COLO829 (cell line): ENCODE measurements around the gene CUX1.
A peak's percentile ranks its signal among the peaks of the same experiment; 100 is the strongest.

Experiments used
- DNase-seq: peaks from one replicate; pipeline ENCODE4 v3.0.0; 2012; ENCODE audit warnings: low spot score

CUX1 gene

DNA sequence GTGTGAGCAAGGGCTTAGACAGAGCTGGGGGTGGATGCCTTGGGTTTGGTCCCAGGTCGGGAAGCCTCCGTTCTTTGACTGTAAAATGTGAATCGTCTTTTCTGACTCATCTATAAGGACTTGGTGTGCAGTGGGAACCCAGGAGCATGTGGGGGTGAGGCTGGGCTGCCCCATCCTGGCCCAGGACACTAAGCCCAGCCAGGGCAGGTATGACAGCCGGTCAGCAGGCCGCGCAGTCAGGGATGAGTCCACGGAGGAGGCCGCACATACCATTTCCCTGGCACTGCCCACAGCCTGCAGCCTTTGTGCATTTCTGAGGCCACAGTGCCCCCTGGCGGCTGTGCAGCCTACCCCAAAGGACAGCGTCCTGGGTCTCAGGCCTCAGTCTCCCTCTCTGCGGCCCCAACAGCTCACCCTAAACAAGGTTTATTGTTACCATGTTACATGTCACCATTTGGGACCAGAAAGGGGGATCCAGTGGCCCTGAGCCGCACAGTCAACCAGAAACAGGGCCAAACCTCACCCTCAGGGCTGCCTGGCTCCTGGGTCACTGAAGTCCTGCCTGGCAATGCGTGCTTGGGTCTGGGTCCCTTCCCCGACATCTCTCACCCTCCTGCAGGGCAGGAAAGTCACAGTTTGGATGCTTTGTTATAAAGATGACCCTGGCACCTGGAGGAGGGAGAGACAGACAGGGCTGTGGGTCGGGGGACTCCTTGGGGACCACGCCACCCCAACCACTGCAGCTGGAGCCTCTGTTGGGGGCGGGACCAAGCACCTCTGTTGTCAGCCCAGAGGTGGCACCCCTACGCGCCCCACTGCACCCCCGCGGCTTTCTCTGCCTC is 454.9 kb downstream of the CUX1 start:
- peak; percentile 94 for DNase-seq

- DNase-seq, result no peak
Measured at GRCh38 chr7:102272917-102273748, 455.7 kb downstream of the CUX1 start.

GRCh38 chr7:102273749-102274712 is 456.6 kb downstream of the CUX1 start:
- peak; percentile 68 for DNase-seq

- no peak for DNase-seq
Measured at GRCh38 chr7:102275123-102275703, 457.8 kb downstream of the CUX1 start.

DNA sequence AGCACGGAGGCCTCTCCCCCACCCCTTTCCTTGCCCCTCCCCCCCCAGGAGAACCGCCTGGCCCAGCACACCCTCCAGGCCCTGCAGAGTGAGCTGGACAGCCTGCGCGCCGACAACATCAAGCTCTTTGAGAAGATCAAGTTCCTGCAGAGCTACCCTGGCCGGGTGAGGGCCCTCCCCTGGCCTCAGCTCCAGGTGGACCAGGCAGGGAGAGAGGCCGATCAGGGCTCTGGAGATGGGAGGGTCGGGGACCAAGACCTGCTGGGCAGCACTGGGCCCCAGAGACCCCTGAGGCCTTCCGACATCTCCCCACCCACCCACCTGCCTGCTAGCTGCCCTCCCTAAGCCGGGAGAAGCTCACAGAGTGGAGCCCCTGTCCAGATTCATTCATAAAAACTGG is 460.5 kb downstream of the CUX1 start:
- no peak for DNase-seq

- no peak for DNase-seq
Measured at GRCh38 chr7:102279537-102280400, 462.3 kb downstream of the CUX1 start.

GRCh38 chr7:102280521-102280920 is 463.1 kb downstream of the CUX1 start:
- no peak for DNase-seq

DNA sequence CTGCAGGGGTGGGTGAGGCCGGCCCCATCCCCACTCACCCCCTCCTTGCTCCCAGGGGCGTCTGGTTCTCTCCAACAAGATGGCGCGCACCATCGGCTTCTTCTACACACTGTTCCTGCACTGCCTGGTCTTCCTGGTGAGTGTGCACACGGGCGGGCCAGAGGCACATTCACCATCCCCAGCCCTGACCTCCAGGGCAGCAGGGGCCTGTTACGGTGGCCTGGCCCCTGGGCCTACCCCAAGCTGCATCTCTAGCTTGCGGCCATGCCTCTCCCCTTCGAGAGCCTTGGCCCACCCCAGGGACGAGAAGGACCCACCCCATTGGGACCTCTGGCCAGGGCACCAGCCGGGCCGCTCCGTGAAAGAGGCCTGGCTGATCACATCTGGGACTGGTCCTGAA is 464.4 kb downstream of the CUX1 start:
- no peak for DNase-seq

- DNase-seq, result no peak
Measured at GRCh38 chr7:102282465-102283362, 465.3 kb downstream of the CUX1 start.

DNA sequence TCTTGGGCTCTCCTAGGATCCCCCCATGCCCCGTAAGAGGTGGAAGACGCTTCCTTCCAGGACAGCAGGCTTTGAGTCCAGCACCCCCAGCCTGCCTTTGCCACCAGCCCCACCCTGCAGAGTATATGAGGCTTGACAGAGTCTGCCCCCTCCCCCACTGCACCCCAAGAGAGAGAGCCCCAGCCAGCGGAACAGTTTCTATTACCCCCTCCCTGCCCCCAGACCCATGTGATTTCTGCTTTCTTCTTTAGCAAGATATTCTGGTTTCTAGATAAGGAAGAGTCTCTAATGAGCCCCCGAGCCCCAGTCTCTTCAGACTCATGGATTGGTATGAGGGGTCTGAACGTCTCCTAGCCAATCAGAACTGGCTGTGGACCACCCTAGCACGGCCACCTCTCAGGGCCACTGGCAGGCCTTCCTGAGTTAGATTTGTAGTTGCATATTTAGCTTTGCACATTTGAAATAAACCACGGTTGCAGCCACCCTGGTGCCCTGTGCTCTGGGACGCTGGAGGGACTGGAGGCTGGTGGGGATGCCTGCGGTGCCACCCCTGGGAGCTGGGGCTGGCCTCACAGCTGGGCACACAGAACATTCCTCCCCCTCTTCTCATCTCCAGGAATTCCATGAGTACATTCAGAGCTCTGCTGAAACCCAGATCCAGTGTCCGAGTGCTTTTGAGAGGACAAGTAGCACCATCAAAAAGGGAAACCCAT is 466.2 kb downstream of the CUX1 start:
- no peak for DNase-seq

GRCh38 chr7:102284399-102284798 is 467.0 kb downstream of the CUX1 start:
- DNase-seq, result no peak

DNA sequence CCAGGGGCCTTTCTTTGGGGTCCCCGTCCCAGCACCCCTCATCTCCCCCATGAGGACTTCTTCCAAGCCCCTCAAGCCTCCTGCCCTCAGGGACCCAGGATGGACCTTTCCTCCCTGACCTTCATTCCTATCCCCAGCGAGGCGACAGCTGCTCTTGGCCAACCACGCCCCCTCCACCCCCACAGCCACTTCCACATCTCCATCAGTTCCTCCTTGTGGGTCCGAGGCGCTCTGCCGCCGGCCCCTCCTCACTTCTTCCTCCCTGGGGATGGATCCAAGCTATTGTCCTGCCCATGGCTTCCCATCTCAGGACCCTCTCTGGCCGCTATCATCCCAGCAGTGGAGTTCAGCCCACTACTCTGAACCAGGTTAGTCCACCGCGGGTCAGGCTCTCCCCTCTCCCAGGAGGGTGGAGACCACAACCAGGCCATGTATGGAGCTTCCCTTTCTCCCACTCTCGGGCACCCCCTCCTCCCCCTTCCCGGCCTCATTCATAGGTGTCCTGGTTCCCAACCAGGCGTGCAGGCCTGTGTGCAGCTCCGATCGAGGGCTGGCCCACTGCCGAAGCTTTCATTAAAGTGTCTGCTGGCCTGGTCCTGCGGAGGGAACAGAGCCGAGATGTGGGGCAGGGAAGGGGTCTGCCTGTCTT is 467.6 kb downstream of the CUX1 start:
- DNase-seq, result no peak

GRCh38 chr7:102285540-102286236 is 468.3 kb downstream of the CUX1 start:
- DNase-seq, result no peak

- no peak for DNase-seq
Measured at GRCh38 chr7:102286237-102287110, 469.0 kb downstream of the CUX1 start, which contains the start of gene SH2B2. Gene SH2B2, plus strand, starts transcription at chr7:102286868. Its CDS starts 13,683 bp downstream, at chr7:102300551.

DNA sequence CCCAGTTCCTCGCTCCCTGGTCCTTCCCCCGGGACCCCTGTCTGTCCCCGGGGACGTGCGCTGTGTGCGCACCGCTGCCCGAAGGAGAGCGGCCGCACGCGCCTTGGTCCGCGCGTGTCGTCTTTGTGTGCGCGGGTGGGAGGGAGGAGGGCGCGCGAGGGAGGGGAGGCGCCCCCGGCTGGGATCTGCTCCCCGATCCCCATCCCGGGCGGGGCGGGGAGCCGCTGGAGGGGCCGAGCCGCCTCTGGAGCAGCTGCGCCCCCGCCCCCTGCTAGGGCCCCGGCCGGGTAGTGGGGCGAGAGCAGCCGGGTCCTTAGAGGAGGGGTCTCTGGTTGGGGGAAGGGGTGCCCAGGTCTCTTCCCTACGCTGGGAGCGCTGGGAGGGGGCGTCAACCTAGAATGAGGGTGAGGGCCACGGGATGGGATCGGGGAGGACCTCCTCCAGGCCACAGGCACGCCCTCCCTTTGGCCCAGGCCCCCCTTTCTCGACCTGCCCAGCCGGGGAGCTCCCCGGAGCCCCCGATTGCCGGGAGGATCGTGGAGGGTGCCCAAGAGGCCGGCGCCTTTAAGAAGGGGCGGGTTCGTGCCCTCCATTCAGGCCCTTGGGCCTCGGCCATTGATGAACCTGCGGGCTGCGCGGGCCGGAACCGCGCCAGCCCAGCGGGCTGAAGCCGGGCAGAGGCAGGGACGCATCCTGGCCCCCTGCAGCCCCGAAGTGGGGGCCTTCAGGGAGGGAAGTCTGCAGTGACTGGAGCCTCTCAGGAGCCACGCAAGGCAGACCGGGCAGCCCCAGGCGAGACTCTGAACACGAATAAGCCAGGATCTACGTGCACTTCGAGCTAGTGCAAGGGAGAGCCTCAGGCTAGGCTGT is 469.9 kb downstream of the CUX1 start:
- no peak for DNase-seq

- DNase-seq, result no peak
Measured at GRCh38 chr7:102287981-102288278, 470.5 kb downstream of the CUX1 start.
